HEK293T (cell line): ENCODE data around the gene SPATA31C2.

Experiments
- FOXA1 ChIP-seq: fragments of 450-650 bp; IDR thresholded peaks from 2 replicates; pipeline ENCODE4 v1.6.1; 2016; ENCODE audit warnings: mild to moderate bottlenecking
- FOXM1 ChIP-seq: fragments of 450-650 bp; IDR thresholded peaks from 2 replicates; pipeline ENCODE4 v1.6.1; 2017; ENCODE audit warnings: mild to moderate bottlenecking, borderline replicate concordance
- HDGF ChIP-seq: fragments of 450-650 bp; IDR thresholded peaks from 2 replicates; pipeline ENCODE4 v1.6.1; 2017; ENCODE audit warnings: antibody characterized with exemption, borderline replicate concordance
- LEF1 ChIP-seq: fragments of 450-650 bp; IDR thresholded peaks from 2 replicates; pipeline ENCODE4 v1.6.1; 2017; ENCODE audit warnings: mild to moderate bottlenecking, borderline replicate concordance
- SP1 ChIP-seq: fragments of 450-650 bp; IDR thresholded peaks from 2 replicates; pipeline ENCODE4 v1.6.1; 2017
- SUZ12 ChIP-seq: fragments of 450-650 bp; IDR thresholded peaks from 2 replicates; pipeline ENCODE4 v1.6.1; 2016; ENCODE audit warnings: mild to moderate bottlenecking
- TARDBP ChIP-seq: fragments of 450-650 bp; IDR thresholded peaks from 2 replicates; pipeline ENCODE4 v1.6.1; 2016
- TF ChIP-seq, protein P1 (sequence below): fragments of 450-650 bp; IDR thresholded peaks from 2 replicates; pipeline ENCODE4 v1.6.1; 2016

DNA sequence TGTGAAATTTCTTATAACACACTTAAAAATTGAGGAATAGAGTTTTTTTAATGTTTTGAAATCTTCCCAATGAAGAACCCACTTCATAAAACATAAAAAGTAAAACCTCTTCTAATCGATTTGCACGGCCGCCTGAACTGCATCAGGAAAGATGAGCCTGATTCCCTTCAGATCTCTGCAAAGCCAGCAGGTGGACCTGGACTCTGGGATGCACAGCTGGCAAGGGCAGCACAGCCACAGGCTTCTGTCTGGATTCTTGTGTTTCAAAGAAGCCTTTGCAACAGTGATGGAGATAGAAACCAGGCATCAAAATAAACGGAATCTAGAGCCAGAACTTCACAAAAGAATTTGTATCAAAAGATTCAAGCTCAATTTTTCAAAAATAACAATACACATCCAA lies 36.0 kb upstream of the SPATA31C2 start:
- TF ChIP-seq FOXA1 = no peak
- TF ChIP-seq HDGF = no peak
- no peak for TF ChIP-seq FOXM1
- TF ChIP-seq SUZ12 = no peak
- TF ChIP-seq LEF1 = no peak
- no peak for TF ChIP-seq SP1
- TF ChIP-seq, protein P1, sequence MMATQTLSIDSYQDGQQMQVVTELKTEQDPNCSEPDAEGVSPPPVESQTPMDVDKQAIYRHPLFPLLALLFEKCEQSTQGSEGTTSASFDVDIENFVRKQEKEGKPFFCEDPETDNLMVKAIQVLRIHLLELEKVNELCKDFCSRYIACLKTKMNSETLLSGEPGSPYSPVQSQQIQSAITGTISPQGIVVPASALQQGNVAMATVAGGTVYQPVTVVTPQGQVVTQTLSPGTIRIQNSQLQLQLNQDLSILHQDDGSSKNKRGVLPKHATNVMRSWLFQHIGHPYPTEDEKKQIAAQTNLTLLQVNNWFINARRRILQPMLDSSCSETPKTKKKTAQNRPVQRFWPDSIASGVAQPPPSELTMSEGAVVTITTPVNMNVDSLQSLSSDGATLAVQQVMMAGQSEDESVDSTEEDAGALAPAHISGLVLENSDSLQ = no peak
- no peak for TF ChIP-seq TARDBP
